PC-9 (cell line): ENCODE measurements around the gene TNIP3.

Experiments
- CTCF ChIP-seq: fragments of 200-600 bp; sonication (generic); conservative IDR thresholded peaks from 2 replicates; pipeline ENCODE4 v1.6.1; 2017; ENCODE audit warnings: mixed run types, antibody characterized with exemption, mild to moderate bottlenecking, moderate library complexity
- EZH2 ChIP-seq: fragments of 200-600 bp; sonication (generic); IDR thresholded peaks from 2 replicates; pipeline ENCODE4 v1.8.0; 2017; ENCODE audit warnings: antibody characterized with exemption, low read depth

GRCh38 chr4:121166976-121167375 is 2.9 kb upstream of the TNIP3 start:
- TF ChIP-seq CTCF (no peak), EZH2 (no peak)
